CD4-positive, alpha-beta T cell treated with Interleukin-12 subunit alpha and Interleukin-12 subunit beta, for 1 hour (primary cell): Measurements from ENCODE around the gene ASB10.

ENCODE experiments used
- DNase-seq: peaks from one replicate; pipeline ENCODE4 v3.0.0-alpha.2; 2020

Gene ASB10, protein sequence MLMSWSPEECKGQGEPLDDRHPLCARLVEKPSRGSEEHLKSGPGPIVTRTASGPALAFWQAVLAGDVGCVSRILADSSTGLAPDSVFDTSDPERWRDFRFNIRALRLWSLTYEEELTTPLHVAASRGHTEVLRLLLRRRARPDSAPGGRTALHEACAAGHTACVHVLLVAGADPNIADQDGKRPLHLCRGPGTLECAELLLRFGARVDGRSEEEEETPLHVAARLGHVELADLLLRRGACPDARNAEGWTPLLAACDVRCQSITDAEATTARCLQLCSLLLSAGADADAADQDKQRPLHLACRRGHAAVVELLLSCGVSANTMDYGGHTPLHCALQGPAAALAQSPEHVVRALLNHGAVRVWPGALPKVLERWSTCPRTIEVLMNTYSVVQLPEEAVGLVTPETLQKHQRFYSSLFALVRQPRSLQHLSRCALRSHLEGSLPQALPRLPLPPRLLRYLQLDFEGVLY

DNA sequence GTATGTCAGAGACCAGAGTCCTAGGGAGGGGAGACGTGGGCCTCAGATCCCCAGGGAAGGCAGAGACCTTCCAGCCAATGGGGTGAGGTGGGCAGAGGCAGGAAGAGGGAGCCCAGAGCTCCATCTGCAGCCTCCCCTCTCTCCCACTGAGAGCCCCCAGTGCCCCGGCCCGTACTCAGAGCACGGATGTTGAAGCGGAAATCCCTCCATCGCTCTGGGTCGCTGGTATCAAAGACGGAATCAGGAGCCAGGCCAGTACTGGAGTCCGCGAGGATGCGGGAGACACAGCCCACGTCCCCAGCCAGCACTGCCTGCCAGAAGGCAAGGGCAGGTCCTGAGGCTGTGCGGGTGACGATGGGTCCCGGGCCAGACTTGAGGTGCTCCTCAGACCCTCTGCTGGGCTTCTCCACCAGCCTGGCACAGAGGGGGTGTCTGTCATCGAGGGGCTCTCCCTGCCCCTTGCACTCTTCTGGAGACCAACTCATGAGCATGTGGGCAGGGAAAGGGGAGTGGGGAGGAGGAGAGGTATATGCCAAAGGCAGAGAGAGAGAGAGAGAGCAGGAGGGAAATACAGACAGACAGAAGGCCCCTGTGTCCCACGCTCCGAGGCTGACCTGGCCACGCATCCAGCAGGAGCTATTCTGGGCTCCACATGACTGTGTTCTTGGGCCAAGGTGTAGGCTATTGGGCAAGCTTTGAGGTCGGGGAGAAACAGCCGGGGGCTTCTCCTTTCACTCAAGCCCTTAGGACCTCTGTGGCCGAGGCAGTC lies at the start of gene ASB10:
ASB10 (minus strand) TSS at position 611 of the 769 bp plus-strand sequence; CDS start at position 491, 120 bp downstream.
- DNase-seq = no peak

GRCh38 chr7:151236406-151236805 lies 49.4 kb upstream of the ASB10 start:
- no peak for DNase-seq

- no peak for DNase-seq
These were observed 48.2 kb upstream of the ASB10 start for GRCh38 chr7:151235091-151235787.

DNA sequence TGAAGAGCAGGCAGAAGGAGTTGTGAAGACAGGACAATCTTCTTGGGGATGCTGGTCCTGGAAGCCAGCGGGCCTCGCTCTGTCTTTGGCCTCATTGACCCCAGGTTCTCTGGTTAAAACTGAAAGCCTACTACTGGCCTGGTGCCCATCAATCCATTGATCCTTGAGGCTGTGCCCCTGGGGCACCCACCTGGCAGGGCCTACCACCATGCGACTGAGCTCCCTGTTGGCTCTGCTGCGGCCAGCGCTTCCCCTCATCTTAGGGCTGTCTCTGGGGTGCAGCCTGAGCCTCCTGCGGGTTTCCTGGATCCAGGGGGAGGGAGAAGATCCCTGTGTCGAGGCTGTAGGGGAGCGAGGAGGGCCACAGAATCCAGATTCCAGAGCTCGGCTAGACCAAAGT lies 46.8 kb upstream of the ASB10 start:
- DNase-seq = no peak

- peak; percentile 66 for DNase-seq
These were observed 46.1 kb upstream of the ASB10 start for GRCh38 chr7:151232917-151233701.

DNA sequence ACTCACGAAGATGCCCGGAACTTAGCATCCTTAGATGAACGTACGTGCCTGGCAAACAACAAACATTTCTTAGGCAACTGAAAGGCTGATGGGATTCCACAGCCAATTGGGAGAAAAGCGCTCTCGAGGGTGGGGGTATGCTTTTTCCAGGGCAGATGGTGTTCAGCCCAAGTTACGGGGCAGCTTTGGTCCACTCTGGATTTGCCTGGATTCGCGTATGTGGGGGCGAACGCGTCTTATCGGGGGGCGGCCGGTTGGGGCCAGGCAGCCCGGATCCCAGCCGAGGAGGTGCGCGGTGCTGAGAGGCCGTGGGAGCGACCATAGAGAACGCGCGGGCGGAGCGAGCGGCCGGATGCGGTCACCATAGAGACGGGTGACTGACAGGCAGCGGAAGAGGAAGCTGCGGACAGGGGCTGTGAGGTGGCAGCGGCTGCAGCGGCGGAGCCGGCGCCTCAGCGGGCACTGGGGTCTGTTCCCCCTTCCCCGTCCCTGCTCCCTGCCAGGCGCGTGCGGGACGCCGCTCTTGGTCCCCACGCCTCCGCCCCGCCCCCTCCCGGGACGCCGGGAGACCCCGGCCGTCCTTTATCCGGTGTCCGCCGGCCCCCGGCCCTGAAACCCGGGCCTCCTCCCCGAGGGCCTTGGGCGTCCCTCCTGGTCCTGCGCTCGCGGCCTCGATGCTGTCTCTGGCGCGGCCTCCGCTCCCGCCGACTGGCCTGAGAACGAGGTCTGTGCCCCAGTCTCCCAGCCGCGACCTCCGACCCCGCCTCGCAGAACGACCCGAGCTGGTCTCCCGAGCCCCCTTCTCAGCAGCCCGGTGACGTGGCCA lies 45.3 kb upstream of the ASB10 start, which contains the start of gene CHPF2:
CHPF2 (plus strand) TSS at position 393 of the 826 bp plus-strand sequence. CDS start 1,529 bp downstream, outside the sequence.
- DNase-seq = peak; percentile 89

DNA sequence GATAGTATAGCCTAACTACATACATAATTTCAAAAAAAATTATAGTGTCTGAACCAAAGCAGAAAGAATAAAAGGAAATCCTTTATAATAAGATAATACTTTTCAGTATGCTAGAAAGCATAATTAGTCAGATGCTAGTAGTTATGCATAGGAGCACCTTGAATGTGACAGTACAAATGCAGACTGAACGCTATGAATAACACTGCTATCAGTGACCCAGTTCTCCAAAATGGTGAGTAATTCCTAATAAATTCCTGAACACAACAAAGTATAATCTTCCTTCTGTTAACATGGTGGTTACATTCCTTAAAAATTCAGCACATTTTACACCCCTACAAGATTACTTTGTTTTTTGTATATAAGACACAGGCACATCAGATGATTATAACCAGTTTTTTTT lies 44.0 kb upstream of the ASB10 start:
- no peak for DNase-seq

GRCh38 chr7:151229249-151229648 lies 42.2 kb upstream of the ASB10 start:
- DNase-seq = no peak

- no peak for DNase-seq
These were observed 41.2 kb upstream of the ASB10 start for GRCh38 chr7:151228024-151228866.

DNA sequence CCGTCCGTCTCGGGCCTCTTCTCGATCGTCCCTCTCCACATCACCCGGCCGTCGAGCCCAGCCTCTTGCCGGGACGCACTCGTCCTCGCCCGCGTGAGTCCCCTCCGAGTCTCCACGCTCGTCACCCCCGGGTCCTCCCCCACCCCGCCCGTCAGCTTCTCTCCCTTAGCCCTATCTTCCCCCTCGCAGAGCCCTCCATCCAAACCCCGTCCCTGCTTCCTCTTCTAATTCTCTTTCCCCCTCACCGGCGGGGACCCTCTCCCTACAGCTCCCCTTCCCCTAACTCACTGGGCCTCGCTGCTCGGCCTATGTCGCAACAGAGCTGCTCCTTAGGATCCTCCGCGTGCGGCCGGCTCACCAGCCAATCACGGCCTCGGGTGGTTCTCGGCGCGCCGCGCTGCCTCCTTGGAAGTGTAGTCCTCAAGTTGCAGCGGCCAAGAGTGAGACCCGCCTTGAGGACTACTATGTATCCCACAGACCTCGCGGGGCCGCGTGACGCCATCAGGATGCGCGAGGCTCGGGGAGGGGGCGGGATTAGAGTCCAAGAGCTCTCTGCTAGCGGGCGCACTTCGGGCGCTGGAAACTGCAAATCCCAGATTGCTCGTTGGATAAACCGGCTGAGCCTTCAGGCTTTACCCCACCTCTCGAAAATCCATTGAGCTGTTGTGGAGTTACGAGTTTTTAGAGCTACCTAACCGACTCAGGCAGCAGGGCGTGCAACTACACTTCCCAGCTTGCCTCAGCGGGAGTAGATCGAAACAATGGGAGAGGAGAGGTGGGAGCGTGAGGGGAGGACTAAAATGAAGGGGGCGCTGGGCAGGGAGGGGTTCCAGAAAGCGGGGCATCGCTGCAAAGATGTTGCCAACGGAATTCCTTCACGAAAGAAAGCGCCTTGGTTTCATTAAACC lies 40.1 kb upstream of the ASB10 start, which contains the start of gene ABCF2:
ABCF2 (minus strand) TSS at position 331 of the 908 bp plus-strand sequence. CDS start 747 bp downstream, outside the sequence.
- peak; percentile 95 for DNase-seq

- no peak for DNase-seq
These were observed 39.5 kb upstream of the ASB10 start for GRCh38 chr7:151226560-151226874.

DNA sequence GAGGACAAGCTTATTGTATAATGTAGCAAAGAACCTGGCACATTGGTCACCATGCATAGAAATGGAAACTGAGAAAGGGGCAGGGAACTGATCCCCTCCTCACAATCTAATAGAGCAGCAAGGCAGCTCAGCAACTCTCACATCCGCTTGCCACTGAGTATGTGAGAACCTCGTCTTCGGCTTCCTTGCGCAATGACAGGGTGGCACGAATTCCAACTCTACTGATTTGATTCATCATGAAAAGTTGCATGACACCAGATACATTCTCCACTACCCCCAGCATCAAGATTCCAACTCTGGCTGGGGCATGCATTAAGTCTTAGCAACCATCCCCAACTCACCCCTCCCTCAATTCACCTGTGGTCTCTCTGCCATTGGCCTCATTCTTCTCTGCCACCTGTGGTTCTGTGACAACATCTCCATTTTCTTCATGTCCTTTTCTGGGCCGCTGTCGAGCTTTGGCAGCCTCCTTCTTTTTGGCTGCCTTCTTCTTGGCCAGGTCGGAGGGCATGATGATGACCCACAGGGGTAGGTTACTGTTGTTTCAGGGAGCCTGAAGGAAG lies 39.0 kb upstream of the ASB10 start:
- no peak for DNase-seq

- DNase-seq = no peak
These were observed 36.7 kb upstream of the ASB10 start for GRCh38 chr7:151223728-151224127.

GRCh38 chr7:151218170-151218569 lies 31.1 kb upstream of the ASB10 start:
- DNase-seq = no peak

- no peak for DNase-seq
These were observed 28.3 kb upstream of the ASB10 start for GRCh38 chr7:151215396-151215795.

- DNase-seq = no peak
These were observed 26.8 kb upstream of the ASB10 start for GRCh38 chr7:151213826-151214225.

- no peak for DNase-seq
These were observed 25.6 kb upstream of the ASB10 start for GRCh38 chr7:151212626-151213025.

- DNase-seq = no peak
These were observed 24.2 kb upstream of the ASB10 start for GRCh38 chr7:151211155-151211772.
